OCI-LY1 (cell line): ENCODE measurements around the gene FCN3.
"Not testable (repeated sequence)": the region's sequence is repeated elsewhere in the genome, so short reads cannot be mapped to it uniquely, and the experiment has no call there.

Source experiments
- H2AFZ ChIP-seq: fragments of 200-600 bp; sonication (generic), shearing (Covaris generic); 2 replicates; pipeline ENCODE4 v1.6.0; 2014; ENCODE audit warnings: antibody characterized with exemption, mild to moderate bottlenecking, low read length
- H3F3A ChIP-seq: fragments of 200-600 bp; sonication (generic), shearing (Covaris generic); 2 replicates; pipeline ENCODE4 v1.6.0; 2014; ENCODE audit warnings: mild to moderate bottlenecking, antibody characterized with exemption, low read length, moderate library complexity; ENCODE audit not compliant: insufficient read depth
- H3K27ac ChIP-seq: fragments of 200-600 bp; sonication (generic); 2 replicates; pipeline ENCODE4 v1.5.1; 2014; ENCODE audit warnings: low read length, mixed run types, mild to moderate bottlenecking, low read depth; ENCODE audit not compliant: poor library complexity, severe bottlenecking
- H3K27me3 ChIP-seq: fragments of 200-600 bp; sonication (generic); 2 replicates; pipeline ENCODE4 v1.6.0; 2014; ENCODE audit warnings: antibody characterized with exemption, mild to moderate bottlenecking, low read length, moderate library complexity; ENCODE audit not compliant: insufficient read depth
- H3K36me3 ChIP-seq: fragments of 200-600 bp; sonication (generic); 2 replicates; pipeline ENCODE4 v1.6.1; 2014; ENCODE audit warnings: mild to moderate bottlenecking, antibody characterized with exemption, low read length, moderate library complexity, mixed read lengths; ENCODE audit not compliant: insufficient read depth
- H3K4me1 ChIP-seq: fragments of 200-600 bp; sonication (generic); 2 replicates; pipeline ENCODE4 v1.5.1; 2014; ENCODE audit warnings: mild to moderate bottlenecking, low read length, moderate library complexity; ENCODE audit not compliant: insufficient read depth, severe bottlenecking
- H3K4me2 ChIP-seq: fragments of 200-600 bp; sonication (generic), shearing (Covaris generic); 2 replicates; pipeline ENCODE4 v1.6.1; 2014; ENCODE audit warnings: low read length
- H3K4me3 ChIP-seq: fragments of 200-600 bp; sonication (generic); 2 replicates; pipeline ENCODE4 v1.5.1; 2014; ENCODE audit warnings: low read length, low read depth, mild to moderate bottlenecking, mixed read lengths; ENCODE audit not compliant: poor library complexity, severe bottlenecking
- H3K79me2 ChIP-seq: fragments of 200-600 bp; shearing (Covaris generic); 2 replicates; pipeline ENCODE4 v1.6.1; 2016; ENCODE audit warnings: mixed run types, low read length, mixed read lengths; ENCODE audit not compliant: insufficient read depth
- H3K9ac ChIP-seq: fragments of 200-600 bp; sonication (generic), shearing (Covaris generic); 2 replicates; pipeline ENCODE4 v1.6.1; 2014; ENCODE audit warnings: mild to moderate bottlenecking, low read length, mixed read lengths
- H3K9me2 ChIP-seq: fragments of 200-600 bp; sonication (generic), shearing (Covaris generic); 2 replicates; pipeline ENCODE4 v1.6.1; 2014; ENCODE audit warnings: low read depth, mild to moderate bottlenecking, low read length, mixed read lengths
- H3K9me3 ChIP-seq: fragments of 200-600 bp; shearing (Covaris generic); 2 replicates; pipeline ENCODE4 v1.6.1; 2014; ENCODE audit warnings: low read length, mixed read lengths
- H4K20me1 ChIP-seq: fragments of 200-600 bp; sonication (generic), shearing (Covaris generic); 2 replicates; pipeline ENCODE4 v1.6.0; 2016; ENCODE audit warnings: mild to moderate bottlenecking, low read length; ENCODE audit not compliant: insufficient read depth
- EZH2 ChIP-seq: fragments of 200-600 bp; sonication (generic), shearing (Covaris generic); IDR thresholded peaks from 2 replicates; pipeline ENCODE4 v1.8.0; 2017; ENCODE audit warnings: borderline replicate concordance, mixed run types, mild to moderate bottlenecking, antibody characterized with exemption, low read length, moderate library complexity, mixed read lengths
- TF ChIP-seq, protein P1 (sequence below): fragments of 200-600 bp; sonication (generic), shearing (Covaris generic); IDR thresholded peaks from 2 replicates; pipeline ENCODE4 v1.5.1; 2017; ENCODE audit warnings: mild to moderate bottlenecking, antibody characterized with exemption, low read length, moderate library complexity, mixed read lengths

The FCN3 gene

DNA sequence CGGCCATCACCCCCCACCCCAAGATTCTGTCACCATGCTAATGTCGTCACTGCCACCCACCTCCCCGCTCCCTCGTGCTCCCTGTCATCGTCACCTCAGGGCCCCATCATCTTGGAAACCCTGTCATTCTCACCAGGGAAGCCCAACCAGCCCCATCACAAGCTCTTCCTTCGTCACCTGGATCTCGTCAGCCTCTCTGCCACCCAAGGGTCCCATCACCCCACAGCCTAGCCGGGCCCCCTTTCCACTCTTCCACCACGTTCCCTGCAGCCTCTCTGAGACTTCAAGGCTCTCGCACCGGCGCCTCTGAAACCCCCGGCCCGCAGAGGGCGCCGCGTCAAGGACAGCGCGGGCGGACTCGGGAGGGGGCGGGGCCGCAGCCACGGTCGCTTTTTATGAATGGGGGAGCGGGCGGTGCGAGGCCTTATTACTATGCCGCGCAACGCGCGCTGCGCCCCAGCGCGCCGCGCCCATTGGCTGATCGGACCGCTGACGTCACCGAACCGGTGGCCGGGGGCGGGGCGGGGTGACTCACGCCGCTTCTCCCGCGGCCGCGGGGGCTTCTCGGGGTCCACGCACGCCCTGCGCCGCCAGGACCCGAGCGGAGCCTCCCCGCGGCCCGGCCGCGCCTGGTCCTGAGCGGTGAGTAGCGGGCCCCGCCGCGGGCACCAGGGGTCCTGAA is 17.6 kb upstream of the FCN3 start, which contains the start of gene GPR3:
TSS of gene GPR3 (plus strand) at position 527 of the 682 bp plus-strand sequence. CDS start 1,177 bp downstream, outside the sequence.
- peaks cover 18% of the 10 kb centered on the region for H3K4me1 ChIP-seq
- H3K36me3 ChIP-seq = no peaks in the 10 kb centered on the region
- no peak within 1 kb of the TSS for H3K27ac ChIP-seq
- no peaks in the 10 kb centered on the region for H3K27me3 ChIP-seq
- peak within 1 kb of the TSS; percentile 58 for H3K9ac ChIP-seq
- H3K79me2 ChIP-seq = no peaks in the 10 kb centered on the region
- H3K4me2 ChIP-seq = peak within 1 kb of the TSS; percentile 81
- no peaks in the 10 kb centered on the region for H3K9me3 ChIP-seq
- no peaks in the 10 kb centered on the region for H3F3A ChIP-seq
- peak within 1 kb of the TSS; percentile 64 for H3K4me3 ChIP-seq
- no peaks in the 10 kb centered on the region for H3K9me2 ChIP-seq
- H2AFZ ChIP-seq = no peak within 1 kb of the TSS
- TF ChIP-seq, protein P1, sequence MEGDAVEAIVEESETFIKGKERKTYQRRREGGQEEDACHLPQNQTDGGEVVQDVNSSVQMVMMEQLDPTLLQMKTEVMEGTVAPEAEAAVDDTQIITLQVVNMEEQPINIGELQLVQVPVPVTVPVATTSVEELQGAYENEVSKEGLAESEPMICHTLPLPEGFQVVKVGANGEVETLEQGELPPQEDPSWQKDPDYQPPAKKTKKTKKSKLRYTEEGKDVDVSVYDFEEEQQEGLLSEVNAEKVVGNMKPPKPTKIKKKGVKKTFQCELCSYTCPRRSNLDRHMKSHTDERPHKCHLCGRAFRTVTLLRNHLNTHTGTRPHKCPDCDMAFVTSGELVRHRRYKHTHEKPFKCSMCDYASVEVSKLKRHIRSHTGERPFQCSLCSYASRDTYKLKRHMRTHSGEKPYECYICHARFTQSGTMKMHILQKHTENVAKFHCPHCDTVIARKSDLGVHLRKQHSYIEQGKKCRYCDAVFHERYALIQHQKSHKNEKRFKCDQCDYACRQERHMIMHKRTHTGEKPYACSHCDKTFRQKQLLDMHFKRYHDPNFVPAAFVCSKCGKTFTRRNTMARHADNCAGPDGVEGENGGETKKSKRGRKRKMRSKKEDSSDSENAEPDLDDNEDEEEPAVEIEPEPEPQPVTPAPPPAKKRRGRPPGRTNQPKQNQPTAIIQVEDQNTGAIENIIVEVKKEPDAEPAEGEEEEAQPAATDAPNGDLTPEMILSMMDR = peak; percentile 63
- TF ChIP-seq EZH2 = no peak
- no peaks in the 10 kb centered on the region for H4K20me1 ChIP-seq

DNA sequence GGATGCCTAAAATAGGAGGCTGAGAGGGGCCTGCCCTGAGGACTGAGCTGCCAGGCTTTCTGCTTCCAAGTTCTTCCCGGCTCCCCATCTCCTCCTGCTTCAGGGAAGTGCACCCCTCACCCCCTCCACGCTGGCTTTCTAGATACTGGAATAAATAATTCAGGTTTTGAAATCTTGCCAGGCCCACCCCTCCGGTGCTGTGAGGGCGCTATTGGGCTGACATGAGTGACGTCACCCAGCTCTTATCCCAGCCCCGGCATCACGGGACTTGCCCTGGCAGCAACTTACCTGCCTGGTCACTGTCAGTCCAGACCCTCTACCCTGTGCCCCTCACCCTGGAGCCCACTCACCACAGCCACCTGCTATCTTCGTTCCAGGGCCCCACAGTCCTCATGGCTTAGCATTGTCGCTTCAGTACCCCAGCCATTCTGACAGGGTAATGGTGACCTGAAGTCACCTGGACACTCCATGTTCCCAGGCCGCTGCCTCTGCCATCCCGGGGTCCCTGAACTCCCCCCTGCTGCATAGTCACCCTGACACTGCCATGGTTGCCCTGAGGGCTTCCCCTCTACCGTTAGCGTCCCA is 17.0 kb upstream of the FCN3 start:
- Histone ChIP-seq H3K27me3 (no peaks in the 10 kb centered on the region), H3K4me2 (peak overlapping the region; percentile 81; the same call in 1 of the 2 replicates), H3K9me3 (no peaks in the 10 kb centered on the region), H3K9ac (peak overlapping the region; percentile 10; the same call in 1 of the 2 replicates), H3K9me2 (no peaks in the 10 kb centered on the region), H3K27ac (no peak overlapping the region), H3K4me3 (peak overlapping the region; percentile 64), H3K79me2 (no peaks in the 10 kb centered on the region), H3F3A (no peaks in the 10 kb centered on the region), H2AFZ (no peak overlapping the region), H3K4me1 (peaks cover 18% of the 10 kb centered on the region), H4K20me1 (no peaks in the 10 kb centered on the region), H3K36me3 (no peaks in the 10 kb centered on the region)
- TF ChIP-seq EZH2 = no peak
- TF ChIP-seq, protein P1 = no peak

DNA sequence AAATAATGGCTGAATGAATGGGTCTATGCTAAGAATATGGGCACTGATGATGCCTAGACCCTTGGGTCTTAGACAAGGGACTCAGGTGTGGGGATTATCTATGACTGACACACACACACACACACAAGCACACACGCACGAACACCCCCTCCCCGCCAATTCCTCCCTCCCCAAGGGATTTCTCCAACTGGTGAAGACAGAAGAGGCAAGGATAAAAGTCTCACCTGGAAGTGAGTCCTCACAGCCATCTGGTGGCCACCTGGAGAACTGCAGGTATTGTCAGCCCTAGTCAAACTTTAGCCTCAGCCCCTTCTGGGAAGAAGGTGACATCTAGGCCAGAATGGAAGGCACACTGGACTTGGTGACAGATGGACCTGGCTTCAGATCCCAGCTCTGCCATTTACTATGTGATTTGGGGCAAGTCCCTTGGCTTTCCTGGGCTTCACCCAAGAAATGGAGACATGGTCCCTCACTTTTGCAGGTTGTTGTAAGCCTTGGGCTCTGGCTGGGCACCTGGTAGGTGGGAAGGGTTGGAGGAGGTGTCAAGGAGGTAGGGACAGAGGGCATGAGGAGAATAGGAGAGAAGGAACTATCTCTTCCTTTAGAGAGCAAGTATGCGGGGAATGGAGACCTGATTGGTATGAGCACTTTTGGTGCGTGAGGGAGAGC is 13.8 kb upstream of the FCN3 start:
- TF ChIP-seq, protein P1 = peak; percentile 97
- no peak for TF ChIP-seq EZH2
- no peak overlapping the region for H3K4me3 ChIP-seq
- no peak overlapping the region for H3K27ac ChIP-seq
- H3K79me2 ChIP-seq = no peaks in the 10 kb centered on the region
- H3K4me2 ChIP-seq = no peak overlapping the region
- peaks cover 4% of the 10 kb centered on the region; the same call in 1 of the 2 replicates for H3K27me3 ChIP-seq
- H3K36me3 ChIP-seq = no peaks in the 10 kb centered on the region
- H3K9me3 ChIP-seq = no peaks in the 10 kb centered on the region
- H2AFZ ChIP-seq = no peak overlapping the region
- H3K9ac ChIP-seq = no peak overlapping the region
- no peaks in the 10 kb centered on the region for H4K20me1 ChIP-seq
- H3F3A ChIP-seq = no peaks in the 10 kb centered on the region
- no peaks in the 10 kb centered on the region for H3K9me2 ChIP-seq
- peaks cover 14% of the 10 kb centered on the region for H3K4me1 ChIP-seq

DNA sequence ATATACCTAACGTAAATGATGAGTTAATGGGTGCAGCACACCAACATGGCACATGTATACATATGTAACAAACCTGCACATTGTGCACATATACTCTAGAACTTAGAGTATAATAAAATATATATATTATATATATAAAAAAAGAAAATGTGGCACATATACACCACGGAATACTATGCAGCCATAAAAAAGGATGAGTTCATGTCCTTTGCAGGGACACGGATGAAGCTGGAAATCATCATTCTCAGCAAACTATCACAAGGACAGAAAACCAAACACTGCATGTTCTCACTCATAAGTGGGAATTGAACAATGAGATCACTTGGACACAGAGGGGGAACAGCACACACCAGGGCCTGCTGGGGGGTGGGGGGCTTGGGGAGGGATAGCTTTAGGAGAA is 10.2 kb upstream of the FCN3 start:
- H3K4me1 ChIP-seq, H3K79me2 ChIP-seq, H3K27ac ChIP-seq, H2AFZ ChIP-seq, H3K27me3 ChIP-seq, H3K9me2 ChIP-seq, H3K36me3 ChIP-seq, H3K9me3 ChIP-seq, H3K4me3 ChIP-seq, H3F3A ChIP-seq, H4K20me1 ChIP-seq, H3K4me2 ChIP-seq, H3K9ac ChIP-seq: not testable (repeated sequence)
